ENCODE results near the gene FZD4. TPM values are rescaled to one million over a fixed set of nuclear protein-coding genes. Genes with fewer than 3 reads are reported as not detected.

Gene FZD4
- polyA plus RNA-seq, 1 donor from 2014 or later = 0.76 TPM

DNA sequence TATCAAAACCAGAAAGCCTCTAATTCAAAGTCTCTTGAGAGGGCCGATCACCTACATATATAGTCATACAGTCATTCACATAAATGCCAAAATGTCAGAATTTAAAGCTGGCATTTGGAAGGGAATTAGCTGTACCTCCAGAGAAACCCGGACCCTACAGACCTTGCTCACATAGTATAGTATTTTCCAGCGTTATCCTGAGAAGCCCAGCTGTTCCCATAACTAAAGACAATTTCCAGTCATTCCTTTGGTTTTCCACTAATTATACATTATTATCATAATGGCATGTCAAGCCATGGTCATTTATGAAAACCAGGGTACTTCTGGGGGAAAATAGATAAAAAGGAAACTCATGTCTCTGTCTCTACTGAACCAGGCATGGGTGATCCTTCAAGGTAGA lies 53.6 kb downstream of the FZD4 start:
- no peak overlapping the region for H3K27ac ChIP-seq (ENCODE audit: low read length)
- no peak overlapping the region for H3K9ac ChIP-seq (ENCODE audit: low read length)
- H3K4me3 ChIP-seq (ENCODE audit: low read length) = no peak overlapping the region
- H3K9me2 ChIP-seq (ENCODE audit: insufficient read depth, low read length) = no peaks in the 10 kb centered on the region
- no peaks in the 10 kb centered on the region for H3K79me2 ChIP-seq (replicated peaks; ENCODE audit: insufficient read depth, low read length)
- no peak overlapping the region for H3K4me2 ChIP-seq (ENCODE audit: low read length)
- TF ChIP-seq, protein P1, sequence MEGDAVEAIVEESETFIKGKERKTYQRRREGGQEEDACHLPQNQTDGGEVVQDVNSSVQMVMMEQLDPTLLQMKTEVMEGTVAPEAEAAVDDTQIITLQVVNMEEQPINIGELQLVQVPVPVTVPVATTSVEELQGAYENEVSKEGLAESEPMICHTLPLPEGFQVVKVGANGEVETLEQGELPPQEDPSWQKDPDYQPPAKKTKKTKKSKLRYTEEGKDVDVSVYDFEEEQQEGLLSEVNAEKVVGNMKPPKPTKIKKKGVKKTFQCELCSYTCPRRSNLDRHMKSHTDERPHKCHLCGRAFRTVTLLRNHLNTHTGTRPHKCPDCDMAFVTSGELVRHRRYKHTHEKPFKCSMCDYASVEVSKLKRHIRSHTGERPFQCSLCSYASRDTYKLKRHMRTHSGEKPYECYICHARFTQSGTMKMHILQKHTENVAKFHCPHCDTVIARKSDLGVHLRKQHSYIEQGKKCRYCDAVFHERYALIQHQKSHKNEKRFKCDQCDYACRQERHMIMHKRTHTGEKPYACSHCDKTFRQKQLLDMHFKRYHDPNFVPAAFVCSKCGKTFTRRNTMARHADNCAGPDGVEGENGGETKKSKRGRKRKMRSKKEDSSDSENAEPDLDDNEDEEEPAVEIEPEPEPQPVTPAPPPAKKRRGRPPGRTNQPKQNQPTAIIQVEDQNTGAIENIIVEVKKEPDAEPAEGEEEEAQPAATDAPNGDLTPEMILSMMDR (IDR thresholded peaks at IDR 0.05; ENCODE audit: poor library complexity, severe bottlenecking) = no peak
- TF ChIP-seq TAF1 (IDR thresholded peaks at IDR 0.05; ENCODE audit: low read depth) = no peak
- H3K36me3 ChIP-seq (ENCODE audit: insufficient read depth, low read length) = no peaks in the 10 kb centered on the region
- no peaks in the 10 kb centered on the region for H4K20me1 ChIP-seq (ENCODE audit: insufficient read depth)
- no peaks in the 10 kb centered on the region for H3K9me3 ChIP-seq (ENCODE audit: low read length)
- H3K27me3 ChIP-seq (ENCODE audit: insufficient read depth, low read depth, low read length) = no peaks in the 10 kb centered on the region
- H3F3A ChIP-seq (ENCODE audit: insufficient read depth, low read length, poor library complexity, severe bottlenecking) = no peaks in the 10 kb centered on the region
- H2AFZ ChIP-seq (ENCODE audit: low read depth, low read length) = no peak overlapping the region

DNA sequence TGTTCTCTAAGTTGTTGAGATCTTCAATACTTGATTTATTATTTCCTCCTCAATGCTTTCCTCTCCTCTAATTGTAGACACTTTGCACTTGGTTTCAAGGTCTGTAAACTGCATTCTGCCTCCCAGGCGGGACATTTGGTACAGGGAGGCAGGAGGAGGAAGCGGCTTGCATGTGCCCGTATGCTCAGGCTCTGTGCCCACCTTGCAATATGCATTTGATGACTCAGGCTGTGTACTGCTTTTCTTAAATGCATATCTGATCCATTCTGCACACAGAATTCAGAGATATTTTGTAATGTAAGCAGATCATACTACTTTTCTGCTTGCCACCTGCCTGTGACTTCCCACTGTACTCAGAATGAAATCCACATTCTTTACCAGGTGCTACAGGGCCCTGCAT lies 55.0 kb downstream of the FZD4 start:
- Histone ChIP-seq H3K27ac (ENCODE audit: low read length) (no peak overlapping the region), H3K79me2 (replicated peaks; ENCODE audit: insufficient read depth, low read length) (no peaks in the 10 kb centered on the region), H4K20me1 (ENCODE audit: insufficient read depth) (no peaks in the 10 kb centered on the region), H3F3A (ENCODE audit: insufficient read depth, low read length, poor library complexity, severe bottlenecking) (no peaks in the 10 kb centered on the region), H3K36me3 (ENCODE audit: insufficient read depth, low read length) (no peaks in the 10 kb centered on the region), H3K4me3 (ENCODE audit: low read length) (no peak overlapping the region), H3K9ac (ENCODE audit: low read length) (no peak overlapping the region), H3K4me2 (ENCODE audit: low read length) (no peak overlapping the region), H3K9me2 (ENCODE audit: insufficient read depth, low read length) (no peaks in the 10 kb centered on the region), H3K27me3 (ENCODE audit: insufficient read depth, low read depth, low read length) (no peaks in the 10 kb centered on the region), H3K9me3 (ENCODE audit: low read length) (no peaks in the 10 kb centered on the region), H2AFZ (ENCODE audit: low read depth, low read length) (no peak overlapping the region)
- TF ChIP-seq SMC3 (conservative IDR thresholded peaks at IDR 0.05; ENCODE audit: poor library complexity) = no peak
- TF ChIP-seq, protein P1 (IDR thresholded peaks at IDR 0.05; ENCODE audit: poor library complexity, severe bottlenecking) = no peak
- no peak for TF ChIP-seq MXI1 (conservative IDR thresholded peaks at IDR 0.05; ENCODE audit: poor library complexity, severe bottlenecking)
- no peak for TF ChIP-seq EZH2 (IDR thresholded peaks at IDR 0.05; ENCODE audit: borderline replicate concordance, insufficient read depth, low read length, poor library complexity, severe bottlenecking)
- TF ChIP-seq EP300 (conservative IDR thresholded peaks at IDR 0.05; ENCODE audit: poor library complexity, severe bottlenecking) = no peak
- TF ChIP-seq, protein P2, sequence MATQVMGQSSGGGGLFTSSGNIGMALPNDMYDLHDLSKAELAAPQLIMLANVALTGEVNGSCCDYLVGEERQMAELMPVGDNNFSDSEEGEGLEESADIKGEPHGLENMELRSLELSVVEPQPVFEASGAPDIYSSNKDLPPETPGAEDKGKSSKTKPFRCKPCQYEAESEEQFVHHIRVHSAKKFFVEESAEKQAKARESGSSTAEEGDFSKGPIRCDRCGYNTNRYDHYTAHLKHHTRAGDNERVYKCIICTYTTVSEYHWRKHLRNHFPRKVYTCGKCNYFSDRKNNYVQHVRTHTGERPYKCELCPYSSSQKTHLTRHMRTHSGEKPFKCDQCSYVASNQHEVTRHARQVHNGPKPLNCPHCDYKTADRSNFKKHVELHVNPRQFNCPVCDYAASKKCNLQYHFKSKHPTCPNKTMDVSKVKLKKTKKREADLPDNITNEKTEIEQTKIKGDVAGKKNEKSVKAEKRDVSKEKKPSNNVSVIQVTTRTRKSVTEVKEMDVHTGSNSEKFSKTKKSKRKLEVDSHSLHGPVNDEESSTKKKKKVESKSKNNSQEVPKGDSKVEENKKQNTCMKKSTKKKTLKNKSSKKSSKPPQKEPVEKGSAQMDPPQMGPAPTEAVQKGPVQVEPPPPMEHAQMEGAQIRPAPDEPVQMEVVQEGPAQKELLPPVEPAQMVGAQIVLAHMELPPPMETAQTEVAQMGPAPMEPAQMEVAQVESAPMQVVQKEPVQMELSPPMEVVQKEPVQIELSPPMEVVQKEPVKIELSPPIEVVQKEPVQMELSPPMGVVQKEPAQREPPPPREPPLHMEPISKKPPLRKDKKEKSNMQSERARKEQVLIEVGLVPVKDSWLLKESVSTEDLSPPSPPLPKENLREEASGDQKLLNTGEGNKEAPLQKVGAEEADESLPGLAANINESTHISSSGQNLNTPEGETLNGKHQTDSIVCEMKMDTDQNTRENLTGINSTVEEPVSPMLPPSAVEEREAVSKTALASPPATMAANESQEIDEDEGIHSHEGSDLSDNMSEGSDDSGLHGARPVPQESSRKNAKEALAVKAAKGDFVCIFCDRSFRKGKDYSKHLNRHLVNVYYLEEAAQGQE (IDR thresholded peaks at IDR 0.05; ENCODE audit: borderline replicate concordance) = no peak
- TF ChIP-seq RAD21 (conservative IDR thresholded peaks at IDR 0.05) = no peak
- TF ChIP-seq TAF1 (IDR thresholded peaks at IDR 0.05; ENCODE audit: low read depth) = no peak
- no peak for TF ChIP-seq POLR2AphosphoS5 (IDR thresholded peaks at IDR 0.05)
